ENCODE results near the gene TLNRD1. TPM values are rescaled to one million over a fixed set of nuclear protein-coding genes. Genes with fewer than 3 reads are reported as not detected.

The TLNRD1 gene
- total and polyA plus RNA-seq, 7 experiments from 2014 or later, result 2.2 to 33.0 (median 15.9) TPM

DNA sequence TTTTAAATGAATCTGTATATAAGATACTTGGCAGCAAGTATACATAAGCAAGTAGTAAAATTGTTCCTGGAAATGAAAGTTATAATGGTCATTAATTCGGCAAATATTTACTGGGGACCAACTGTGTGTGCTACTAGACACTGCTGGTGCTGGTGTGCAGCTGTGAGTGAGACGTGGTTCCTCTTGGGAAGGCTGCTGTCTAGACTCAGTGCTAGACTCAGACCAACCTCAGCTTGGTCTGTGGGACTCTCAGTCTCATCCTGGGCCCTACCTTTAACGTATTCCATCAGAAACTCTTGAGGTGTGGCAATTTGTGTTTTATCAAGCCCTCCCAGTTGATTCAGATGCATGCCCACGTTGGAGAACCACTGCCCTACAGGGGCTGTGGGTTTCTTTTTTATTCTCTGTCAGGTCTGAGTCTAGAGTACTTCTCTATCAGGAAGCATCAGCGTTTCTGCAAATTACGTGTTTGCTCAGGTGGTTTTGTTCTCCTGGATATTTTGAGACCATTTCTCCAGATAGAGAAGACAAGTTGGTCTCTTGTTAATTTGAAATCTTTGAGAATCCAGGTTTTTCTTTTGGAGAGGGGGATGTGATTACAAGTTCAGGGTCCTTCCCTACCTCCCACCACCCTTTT is 6.8 kb downstream of the TLNRD1 start:
- intact Hi-C loops (cut with micrococcal nuclease), result loop anchor here in 1 of 2 donors (10.0 kb wide), 3 partner anchors 313 to 1537 kb away; partner anchors contain the start of genes ABHD17C and RPS17
- H3K4me1 Mint-ChIP-seq, result peaks cover 29 to 80% (median 63%) of the 10 kb centered on the region in 7 donors
- no peak for ATAC-seq

DNA sequence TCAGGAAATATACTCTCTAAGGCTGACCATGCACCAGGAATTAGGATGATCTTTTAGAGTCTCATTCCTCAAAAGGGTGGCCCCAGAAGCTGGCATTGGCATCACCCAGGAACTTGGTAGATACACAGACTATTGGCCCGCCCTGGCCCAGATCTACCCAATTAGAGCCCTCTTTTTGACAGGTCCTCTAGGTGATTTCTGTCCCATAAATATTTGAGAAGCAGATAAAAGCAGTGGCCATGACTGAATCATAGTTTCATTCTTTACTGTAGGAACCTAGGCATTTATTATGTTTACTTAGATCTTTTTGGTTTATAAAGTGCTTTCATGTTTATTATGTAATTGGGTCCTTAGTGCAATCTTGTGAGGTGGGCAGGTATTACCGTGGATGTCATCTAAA is 7.6 kb downstream of the TLNRD1 start:
- DNase-seq (no peak), ATAC-seq (no peak)
- no peaks in the 10 kb centered on the region for H3K27me3 ChIP-seq (ENCODE audit: control insufficient read depth in 2 of 2, insufficient read depth in 2 of 2, low read length in 2 of 2)
- Mint-ChIP-seq H3K9me3 (no peaks in the 10 kb centered on the region), H3K4me1 (peaks cover 29 to 77% (median 61%) of the 10 kb centered on the region in 7 donors), H3K4me3 (no peak overlapping the region), H3K36me3 (peaks cover 0 to 16% (median 6%) of the 10 kb centered on the region in 5 donors), H3K27ac (peak overlapping the region in 3 of 9 donors; percentile 2 to 65 (median 48)), H3K27me3 (no peaks in the 10 kb centered on the region)
- intact Hi-C loops (cut with micrococcal nuclease), result loop anchor here in 1 of 2 donors (10.0 kb wide), 3 partner anchors 314 to 1536 kb away; partner anchors contain the start of genes ABHD17C and RPS17
- no peak overlapping the region for H3K4me3 ChIP-seq (ENCODE audit: low read length)
- no peaks in the 10 kb centered on the region for H3K9me3 ChIP-seq (ENCODE audit: control insufficient read depth in 2 of 3, low read length in 3 of 3)
- POLR2A ChIA-PET, result no interaction called here
- peaks cover 0 to 2% (median 0%) of the 10 kb centered on the region in 3 experiments for H3K36me3 ChIP-seq (ENCODE audit: control insufficient read depth in 2 of 3, insufficient read depth in 3 of 3, low read length in 3 of 3)
- no peak overlapping the region for H3K27ac ChIP-seq (ENCODE audit: low read depth, low read length)
- peaks cover 12 to 34% of the 10 kb centered on the region in 2 donors for H3K4me1 ChIP-seq (ENCODE audit: control insufficient read depth in 2 of 2, insufficient read depth in 2 of 2, low read length in 2 of 2)
- CTCF ChIA-PET, result interaction anchor here (1.2 kb wide), 1 partner anchor 260 kb away, joined by 3 read pairs; no protein-coding TSS in a partner anchor

More for the DNA sequence above, 6.8 kb downstream of the TLNRD1 start:
- Mint-ChIP-seq H3K27me3 (no peaks in the 10 kb centered on the region), H3K36me3 (peaks cover 0 to 19% (median 6%) of the 10 kb centered on the region in 5 donors), H3K9me3 (no peaks in the 10 kb centered on the region), H3K27ac (peak overlapping the region in 3 of 9 donors; percentile 25 to 77 (median 69)), H3K4me3 (no peak overlapping the region)
- ChIA-PET POLR2A (no interaction called here), CTCF (interaction anchor here (0.7 kb wide), 1 partner anchor 35 kb away, joined by 4 read pairs; no protein-coding TSS in a partner anchor)
- H3K36me3 ChIP-seq (ENCODE audit: control insufficient read depth in 2 of 3, insufficient read depth in 3 of 3, low read length in 3 of 3), result peaks cover 0 to 9% (median 0%) of the 10 kb centered on the region in 3 experiments
- H3K27ac ChIP-seq (ENCODE audit: low read depth, low read length), result no peak overlapping the region
- H3K4me3 ChIP-seq (ENCODE audit: low read length), result no peak overlapping the region
- no peaks in the 10 kb centered on the region for H3K27me3 ChIP-seq (ENCODE audit: control insufficient read depth in 2 of 2, insufficient read depth in 2 of 2, low read length in 2 of 2)
- no peak for DNase-seq
- no peaks in the 10 kb centered on the region for H3K9me3 ChIP-seq (ENCODE audit: control insufficient read depth in 2 of 3, low read length in 3 of 3)
- peaks cover 18 to 40% of the 10 kb centered on the region in 2 donors for H3K4me1 ChIP-seq (ENCODE audit: control insufficient read depth in 2 of 2, insufficient read depth in 2 of 2, low read length in 2 of 2)

DNA sequence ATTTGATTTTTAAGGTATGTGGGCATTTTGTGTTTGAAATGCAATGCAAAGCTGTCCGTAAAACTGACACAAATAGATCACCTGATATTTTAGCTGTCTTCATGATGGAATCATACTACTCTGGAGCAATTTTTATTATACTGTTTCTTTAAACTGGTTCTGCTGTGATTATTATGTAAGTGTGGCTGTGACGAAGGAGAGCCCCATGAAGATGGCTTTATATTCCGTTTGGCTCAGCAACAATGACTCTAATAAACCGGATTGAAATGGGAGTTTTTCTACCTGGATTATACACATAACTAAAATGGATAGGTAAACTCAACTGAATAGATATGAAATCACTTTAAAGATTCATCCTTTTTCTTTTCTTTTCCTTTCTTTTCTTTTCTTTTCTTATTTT is 9.4 kb downstream of the TLNRD1 start:
- H3K27me3 ChIP-seq (ENCODE audit: control insufficient read depth in 2 of 2, insufficient read depth in 2 of 2, low read length in 2 of 2), result no peaks in the 10 kb centered on the region
- H3K4me3 ChIP-seq (ENCODE audit: low read length), result no peak overlapping the region
- intact Hi-C loops (cut with micrococcal nuclease), result no loop called here
- ChIA-PET CTCF (no interaction called here), POLR2A (interaction anchor here (0.5 to 2.0 kb wide), 3 partner anchors 9 to 26 kb away, joined by 4 to 9 read pairs (median 5); partner anchors contain the start of gene TLNRD1)
- DNase-seq (no peak), ATAC-seq (no peak)
- H3K9me3 ChIP-seq (ENCODE audit: control insufficient read depth in 2 of 3, low read length in 3 of 3), result no peaks in the 10 kb centered on the region
- no peak overlapping the region for H3K27ac ChIP-seq (ENCODE audit: low read depth, low read length)
- H3K4me1 ChIP-seq (ENCODE audit: control insufficient read depth in 2 of 2, insufficient read depth in 2 of 2, low read length in 2 of 2), result peaks cover 4 to 16% of the 10 kb centered on the region in 2 donors
- no peak overlapping the region for H3K4me3 Mint-ChIP-seq
- H3K9me3 Mint-ChIP-seq, result no peaks in the 10 kb centered on the region
- H3K36me3 Mint-ChIP-seq, result peaks cover 0 to 10% (median 8%) of the 10 kb centered on the region in 5 donors
- H3K27me3 Mint-ChIP-seq, result no peaks in the 10 kb centered on the region
- no peaks in the 10 kb centered on the region for H3K36me3 ChIP-seq (ENCODE audit: control insufficient read depth in 2 of 3, insufficient read depth in 3 of 3, low read length in 3 of 3)
- H3K27ac Mint-ChIP-seq, result peak overlapping the region in 4 of 9 donors; percentile 4 to 20 (median 8)
- H3K4me1 Mint-ChIP-seq, result peaks cover 13 to 59% (median 43%) of the 10 kb centered on the region in 7 donors

DNA sequence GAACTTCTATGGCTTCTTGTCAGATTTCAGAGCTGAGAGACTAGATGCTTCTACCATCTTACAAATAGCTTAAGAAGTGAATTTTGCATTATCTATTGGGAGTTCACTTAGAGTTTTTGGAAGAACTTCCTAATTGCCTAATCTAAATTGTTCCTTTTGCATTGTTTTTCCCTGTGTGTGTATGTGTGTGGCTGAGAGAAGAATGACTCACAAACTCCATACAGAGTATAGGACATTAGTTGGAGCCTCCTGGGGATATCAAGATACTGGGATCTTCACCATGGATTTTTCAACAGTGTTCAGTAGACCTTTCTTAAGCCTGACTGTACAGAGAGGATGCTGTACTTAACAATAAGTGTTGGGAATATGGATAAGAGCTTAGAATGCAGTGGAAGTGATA is 10.9 kb downstream of the TLNRD1 start:
- no peak overlapping the region for H3K4me3 Mint-ChIP-seq
- POLR2A ChIA-PET, result no interaction called here

DNA sequence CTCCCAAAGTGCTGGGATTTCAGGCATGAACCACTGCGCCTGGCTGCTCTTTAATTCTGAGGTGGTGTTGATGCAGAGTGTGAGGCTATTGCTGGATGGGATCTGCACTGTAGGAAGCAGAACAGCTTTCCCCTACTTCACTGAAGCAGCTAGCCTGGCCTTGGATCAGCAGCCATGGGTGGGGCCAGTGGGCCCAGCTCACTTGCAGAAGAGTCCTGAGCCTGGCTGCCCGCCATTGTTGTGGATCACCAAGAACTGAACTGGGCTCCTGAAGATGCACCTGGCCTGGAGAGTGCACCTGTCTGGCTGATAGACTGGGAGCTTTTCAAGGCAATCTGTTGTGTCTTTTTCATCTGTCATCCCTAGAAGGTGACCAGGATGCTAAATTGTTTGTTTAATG is 11.9 kb downstream of the TLNRD1 start:
- POLR2A ChIA-PET, result interaction anchor here (0.5 to 1.0 kb wide), 2 partner anchors 12 to 281 kb away, joined by 3 to 4 read pairs; partner anchors contain the start of gene TLNRD1
- CTCF ChIA-PET, result interaction anchor here (1.0 kb wide), 1 partner anchor 387 kb away, joined by 3 read pairs; no protein-coding TSS in a partner anchor

More for the DNA sequence above, 10.9 kb downstream of the TLNRD1 start:
- Histone ChIP-seq H3K4me3 (ENCODE audit: low read length) (no peak overlapping the region), H3K27ac (ENCODE audit: low read depth, low read length) (no peak overlapping the region), H3K4me1 (ENCODE audit: control insufficient read depth in 2 of 2, insufficient read depth in 2 of 2, low read length in 2 of 2) (peaks cover 0 to 5% of the 10 kb centered on the region in 2 donors), H3K9me3 (ENCODE audit: control insufficient read depth in 2 of 3, low read length in 3 of 3) (no peaks in the 10 kb centered on the region), H3K36me3 (ENCODE audit: control insufficient read depth in 2 of 3, insufficient read depth in 3 of 3, low read length in 3 of 3) (no peaks in the 10 kb centered on the region), H3K27me3 (ENCODE audit: control insufficient read depth in 2 of 2, insufficient read depth in 2 of 2, low read length in 2 of 2) (no peaks in the 10 kb centered on the region)
- Mint-ChIP-seq H3K36me3 (peaks cover 0 to 11% (median 7%) of the 10 kb centered on the region in 5 donors), H3K27me3 (no peaks in the 10 kb centered on the region), H3K27ac (peak overlapping the region in 1 of 9 donors; percentile 36), H3K4me1 (peaks cover 13 to 44% (median 36%) of the 10 kb centered on the region in 7 donors), H3K9me3 (no peaks in the 10 kb centered on the region)
- CTCF ChIA-PET, result no interaction called here
- intact Hi-C loops (cut with micrococcal nuclease), result no loop called here
- no peak for DNase-seq
- no peak for ATAC-seq

DNA sequence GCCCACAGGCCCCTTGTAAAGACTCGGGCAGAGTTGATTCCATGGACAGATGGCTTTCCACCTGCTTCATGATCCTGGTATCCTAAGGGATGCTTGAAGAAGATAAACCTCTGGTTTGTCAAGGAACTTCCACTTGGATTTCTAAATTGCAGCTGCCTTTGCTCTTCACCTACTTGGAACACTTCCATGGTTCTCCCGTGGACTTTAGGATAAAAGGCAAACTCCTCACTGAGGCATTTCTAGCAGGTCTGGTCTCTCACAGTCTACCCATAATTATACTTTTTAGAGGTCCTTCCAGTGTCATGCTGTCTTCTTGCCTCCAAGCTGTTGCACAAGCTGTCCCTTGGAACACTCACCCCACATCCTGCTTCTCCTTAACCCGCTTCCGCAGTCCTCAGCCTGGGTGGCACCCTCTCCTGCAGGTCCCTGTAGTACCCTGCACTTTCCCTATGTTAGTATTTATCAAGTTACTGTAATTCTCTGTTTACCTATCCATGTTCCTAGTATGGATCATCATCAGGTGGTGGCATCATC is 12.7 kb downstream of the TLNRD1 start:
- ATAC-seq (no peak), DNase-seq (no peak)
- Histone ChIP-seq H3K36me3 (ENCODE audit: control insufficient read depth in 2 of 3, insufficient read depth in 3 of 3, low read length in 3 of 3) (no peaks in the 10 kb centered on the region), H3K4me3 (ENCODE audit: low read length) (no peak overlapping the region), H3K27me3 (ENCODE audit: control insufficient read depth in 2 of 2, insufficient read depth in 2 of 2, low read length in 2 of 2) (no peaks in the 10 kb centered on the region), H3K9me3 (ENCODE audit: control insufficient read depth in 2 of 3, low read length in 3 of 3) (no peaks in the 10 kb centered on the region), H3K27ac (ENCODE audit: low read depth, low read length) (no peak overlapping the region), H3K4me1 (ENCODE audit: control insufficient read depth in 2 of 2, insufficient read depth in 2 of 2, low read length in 2 of 2) (no peaks in the 10 kb centered on the region)
- ChIA-PET POLR2A (interaction anchor here (0.5 kb wide), 1 partner anchor 280 kb away, joined by 3 read pairs; no protein-coding TSS in a partner anchor), CTCF (interaction anchor here (1.0 kb wide), 1 partner anchor 386 kb away, joined by 3 read pairs; no protein-coding TSS in a partner anchor)
- peaks cover 0 to 12% (median 7%) of the 10 kb centered on the region in 5 donors for H3K36me3 Mint-ChIP-seq
- no peak overlapping the region for H3K4me3 Mint-ChIP-seq
- no peaks in the 10 kb centered on the region for H3K27me3 Mint-ChIP-seq
- no peaks in the 10 kb centered on the region for H3K9me3 Mint-ChIP-seq
- peaks cover 3 to 26% (median 20%) of the 10 kb centered on the region in 7 donors for H3K4me1 Mint-ChIP-seq
- H3K27ac Mint-ChIP-seq, result peak overlapping the region in 1 of 9 donors; percentile 44
- intact Hi-C loops (cut with micrococcal nuclease), result no loop called here

More for the DNA sequence above, 11.9 kb downstream of the TLNRD1 start:
- H3K36me3 ChIP-seq (ENCODE audit: control insufficient read depth in 2 of 3, insufficient read depth in 3 of 3, low read length in 3 of 3), result no peaks in the 10 kb centered on the region
- Mint-ChIP-seq H3K36me3 (peaks cover 0 to 12% (median 7%) of the 10 kb centered on the region in 5 donors), H3K27ac (no peak overlapping the region), H3K4me1 (peaks cover 9 to 35% (median 28%) of the 10 kb centered on the region in 7 donors), H3K9me3 (no peaks in the 10 kb centered on the region), H3K27me3 (no peaks in the 10 kb centered on the region), H3K4me3 (no peak overlapping the region)
- no peak overlapping the region for H3K4me3 ChIP-seq (ENCODE audit: low read length)
- DNase-seq, result no peak
- intact Hi-C loops (cut with micrococcal nuclease), result no loop called here
- H3K27ac ChIP-seq (ENCODE audit: low read depth, low read length), result no peak overlapping the region
- no peaks in the 10 kb centered on the region for H3K9me3 ChIP-seq (ENCODE audit: control insufficient read depth in 2 of 3, low read length in 3 of 3)
- H3K4me1 ChIP-seq (ENCODE audit: control insufficient read depth in 2 of 2, insufficient read depth in 2 of 2, low read length in 2 of 2), result no peaks in the 10 kb centered on the region
- no peak for ATAC-seq
- no peaks in the 10 kb centered on the region for H3K27me3 ChIP-seq (ENCODE audit: control insufficient read depth in 2 of 2, insufficient read depth in 2 of 2, low read length in 2 of 2)

Data from naive thymus-derived CD4-positive, alpha-beta T cell (primary cell).